ENCODE results near the gene GALNT18.

GRCh38 chr11:11514246-11514645 is 107.6 kb downstream of the GALNT18 start:
- TF ChIP-seq CTCF (conservative IDR thresholded peaks at IDR 0.05; ENCODE audit: low read length) (no peak), EZH2phosphoT487 (IDR thresholded peaks at IDR 0.05; ENCODE audit: borderline replicate concordance, low read depth, low read length) (no peak)

All from OCI-LY7 (cell line).